H9 (cell line): Measurements from ENCODE around the gene PLXNB2. TPM values are rescaled to one million over a fixed set of nuclear protein-coding genes. Genes with fewer than 3 reads are reported as not detected.

Experiments
- DNase-seq: peaks from one replicate; pipeline ENCODE4 v3.0.0-alpha.2; 2017
- H2AFZ ChIP-seq: one replicate; pipeline ENCODE4 v1.6.1; 2013; ENCODE audit warnings: mild to moderate bottlenecking, low read length, control low read depth, moderate library complexity
- H2AK5ac ChIP-seq: 2 replicates; pipeline ENCODE4 v1.6.1; 2013; ENCODE audit warnings: low read length, control low read depth, mixed read lengths; ENCODE audit not compliant: insufficient read length
- H2BK120ac ChIP-seq: one replicate; pipeline ENCODE4 v1.6.1; 2013; ENCODE audit warnings: low read depth, mild to moderate bottlenecking, low read length, control low read depth, inconsistent platforms; ENCODE audit not compliant: poor library complexity, severe bottlenecking
- H2BK12ac ChIP-seq: 2 replicates; pipeline ENCODE4 v1.6.1; 2013; ENCODE audit warnings: low read length, control low read depth, mixed read lengths, low read depth; ENCODE audit not compliant: insufficient read length
- H2BK15ac ChIP-seq: 2 replicates; pipeline ENCODE4 v1.6.1; 2013; ENCODE audit warnings: low read depth, low read length, control low read depth
- H2BK20ac ChIP-seq: one replicate; pipeline ENCODE4 v1.6.1; 2013; ENCODE audit warnings: low read depth, mild to moderate bottlenecking, low read length, control low read depth, inconsistent platforms; ENCODE audit not compliant: poor library complexity, severe bottlenecking
- H2BK5ac ChIP-seq: 2 replicates; pipeline ENCODE4 v1.6.1; 2013; ENCODE audit warnings: low read length, control low read depth, mixed read lengths; ENCODE audit not compliant: insufficient read length
- H3K14ac ChIP-seq: 2 replicates; pipeline ENCODE4 v1.6.1; 2013; ENCODE audit warnings: low read length, control low read depth; ENCODE audit not compliant: insufficient read depth
- H3K18ac ChIP-seq: 2 replicates; pipeline ENCODE4 v1.6.1; 2013; ENCODE audit warnings: low read depth, mild to moderate bottlenecking, mixed read lengths, low read length, control low read depth; ENCODE audit not compliant: insufficient read length
- H3K23ac ChIP-seq: 2 replicates; pipeline ENCODE4 v1.6.1; 2013; ENCODE audit warnings: low read length, control low read depth, mixed read lengths, low read depth; ENCODE audit not compliant: insufficient read length
- H3K23me2 ChIP-seq: 2 replicates; pipeline ENCODE4 v1.6.1; 2013; ENCODE audit warnings: low read depth, mild to moderate bottlenecking, mixed read lengths, low read length, control low read depth; ENCODE audit not compliant: insufficient read length, poor library complexity, severe bottlenecking
- H3K27ac ChIP-seq: 2 replicates; pipeline ENCODE4 v1.5.1; 2013; ENCODE audit warnings: low read length, control low read depth, mixed read lengths, low read depth; ENCODE audit not compliant: insufficient read length
- H3K27me3 ChIP-seq: 2 replicates; pipeline ENCODE4 v1.6.1; 2013; ENCODE audit warnings: low read length, control low read depth, inconsistent platforms; ENCODE audit not compliant: insufficient read depth
- H3K4ac ChIP-seq: 2 replicates; pipeline ENCODE4 v1.6.1; 2013; ENCODE audit warnings: low read depth, mild to moderate bottlenecking, control low read depth, inconsistent platforms, low read length, moderate library complexity
- H3K4me1 ChIP-seq: 2 replicates; pipeline ENCODE4 v1.6.1; 2013; ENCODE audit warnings: low read length, control low read depth, inconsistent platforms; ENCODE audit not compliant: insufficient read depth
- H3K4me2 ChIP-seq: 2 replicates; pipeline ENCODE4 v1.6.1; 2013; ENCODE audit warnings: low read length, control low read depth, mixed read lengths; ENCODE audit not compliant: insufficient read length, insufficient read depth
- H3K56ac ChIP-seq: 2 replicates; pipeline ENCODE4 v1.6.1; 2013; ENCODE audit warnings: low read depth, mild to moderate bottlenecking, mixed read lengths, low read length, control low read depth; ENCODE audit not compliant: insufficient read length
- H3K79me1 ChIP-seq: 2 replicates; pipeline ENCODE4 v1.6.1; 2013; ENCODE audit warnings: low read depth, mild to moderate bottlenecking, moderate library complexity, low read length, control low read depth, inconsistent platforms; ENCODE audit not compliant: insufficient read depth, poor library complexity, severe bottlenecking
- H3K79me2 ChIP-seq: 2 replicates; pipeline ENCODE4 v1.6.1; 2013; ENCODE audit warnings: low read length, control low read depth, inconsistent platforms; ENCODE audit not compliant: insufficient read depth
- H3K9ac ChIP-seq: 2 replicates; pipeline ENCODE4 v1.6.1; 2013; ENCODE audit warnings: low read length, control low read depth, mixed read lengths; ENCODE audit not compliant: insufficient read length; ENCODE audit errors: extremely low read depth
- H3K9me3 ChIP-seq: one replicate; pipeline ENCODE4 v1.6.1; 2013; ENCODE audit warnings: low read depth, low read length, inconsistent platforms; ENCODE audit not compliant: control insufficient read depth
- H3T11ph ChIP-seq: one replicate; pipeline ENCODE4 v1.6.1; 2013; ENCODE audit warnings: mild to moderate bottlenecking, low read length, control low read depth, inconsistent platforms
- H4K20me1 ChIP-seq: one replicate; pipeline ENCODE4 v1.6.1; 2013; ENCODE audit not compliant: control insufficient read depth, insufficient read length, insufficient read depth
- H4K5ac ChIP-seq: 2 replicates; pipeline ENCODE4 v1.6.1; 2013; ENCODE audit warnings: low read depth, mild to moderate bottlenecking, mixed read lengths, low read length, control low read depth; ENCODE audit not compliant: insufficient read length
- H4K8ac ChIP-seq: replicated peaks from 2 replicates; pipeline ENCODE4 v1.6.1; 2013; ENCODE audit warnings: low read length, control low read depth, mixed read lengths, low read depth; ENCODE audit not compliant: insufficient read length
- H4K91ac ChIP-seq: 2 replicates; pipeline ENCODE4 v1.6.1; 2013; ENCODE audit warnings: low read depth, mild to moderate bottlenecking, moderate library complexity, mixed read lengths, low read length, control low read depth; ENCODE audit not compliant: insufficient read length
- H3K27ac Mint-ChIP-seq, 3 experiments: 2 replicates in 2 of 3; 3 replicates in 1 of 3; pipeline ENCODE4 v1.8.0; 2020 to 2021; ENCODE audit warnings: mixed read lengths in 3 of 3, mild to moderate bottlenecking in 1 of 3, moderate library complexity in 1 of 3
- H3K27me3 Mint-ChIP-seq: 2 replicates; pipeline ENCODE4 v1.8.0; 2021; ENCODE audit warnings: low read depth, mild to moderate bottlenecking, moderate library complexity, mixed read lengths
- H3K36me3 Mint-ChIP-seq, 3 experiments: 2 replicates in 2 of 3; 3 replicates in 1 of 3; pipeline ENCODE4 v1.8.0; 2020 to 2021; ENCODE audit warnings: low read depth in 3 of 3, mixed read lengths in 3 of 3; ENCODE audit not compliant: insufficient read depth in 1 of 3
- H3K4me1 Mint-ChIP-seq, 2 experiments: 2 replicates each; pipeline ENCODE4 v1.8.0; 2020; ENCODE audit warnings: mixed read lengths in 2 of 2
- H3K4me3 Mint-ChIP-seq, 2 experiments: 2 replicates in 1 of 2; 3 replicates in 1 of 2; pipeline ENCODE4 v1.8.0; 2020 to 2021; ENCODE audit warnings: mild to moderate bottlenecking in 2 of 2, mixed read lengths in 2 of 2, moderate library complexity in 1 of 2
- H3K9me3 Mint-ChIP-seq, 2 experiments: 2 replicates in 1 of 2; 3 replicates in 1 of 2; pipeline ENCODE4 v1.8.0; 2020; ENCODE audit warnings: mild to moderate bottlenecking in 2 of 2, mixed read lengths in 2 of 2, moderate library complexity in 1 of 2
- WGBS: extraction: QIAGEN DNeasy Blood & Tissue Kit; methylation state at CpG from one replicate; pipeline ENCODE4 v1.1.7; 2013; ENCODE audit warnings: missing lambda C conversion rate, low lambda C conversion rate, mixed read lengths; ENCODE audit not compliant: insufficient read length; ENCODE audit errors: extremely low coverage; 5-methylcytosine and 5-hydroxymethylcytosine counted together
- total RNA-seq: library from RNA; stranded (reverse); gene quantifications from 2 replicates; pipeline ENCODE4 v1.2.1, GENCODE V29; 2021
- TF ChIP-seq, protein P1 (sequence below): fragments of 200-600 bp; sonication (generic); conservative IDR thresholded peaks from 3 replicates; pipeline ENCODE4 v1.8.0; 2021; ENCODE audit warnings: antibody characterized with exemption, mild to moderate bottlenecking

The PLXNB2 gene
- total RNA-seq, 1 experiment from 2014 or later = 87.6 TPM

DNA sequence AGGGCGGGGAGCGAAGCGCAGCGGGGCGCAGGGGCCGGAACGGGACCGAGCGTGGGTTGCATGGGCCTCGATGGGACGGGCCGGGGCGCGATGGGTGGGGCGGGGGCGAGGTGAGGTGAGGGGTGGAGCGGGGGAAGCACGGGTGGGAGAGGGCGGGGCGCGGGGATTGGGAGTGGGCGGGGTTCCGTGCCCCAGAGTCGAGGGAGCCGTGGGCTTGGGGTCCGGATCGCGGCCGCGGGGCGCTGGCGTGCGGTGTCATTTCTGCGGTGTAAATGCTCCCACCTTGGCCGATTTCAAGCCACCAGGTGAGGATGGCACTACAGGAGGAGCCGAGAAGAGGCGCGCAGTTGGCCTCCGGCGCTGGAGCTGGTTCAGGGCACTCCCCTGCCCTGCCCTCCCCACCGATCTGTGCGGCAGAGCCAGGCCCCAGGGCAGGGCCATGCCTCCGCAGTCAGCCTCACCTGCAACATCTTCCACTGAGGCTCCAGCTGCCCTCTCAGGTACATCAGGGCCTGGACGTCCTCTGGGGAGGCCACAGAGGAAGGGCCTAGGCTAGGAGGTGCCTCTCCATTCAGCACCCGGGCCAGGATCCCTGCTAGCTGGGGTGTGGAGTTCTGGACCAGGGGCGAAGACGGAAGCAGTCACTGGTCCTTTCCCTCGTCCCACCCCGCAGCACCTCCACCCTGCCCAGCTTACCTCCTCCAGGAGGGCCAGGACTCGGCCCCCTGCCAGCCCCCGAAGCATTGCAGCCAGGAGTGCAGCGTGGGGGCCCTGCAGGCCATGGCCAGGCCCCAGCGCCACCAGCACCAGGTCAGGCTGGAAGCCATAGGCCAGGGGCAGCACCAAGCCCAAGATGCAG, 62.0 kb downstream of the PLXNB2 start:
- Histone ChIP-seq H3K23ac (no peak overlapping the region), H3T11ph (no peak overlapping the region), H3K79me1 (no peaks in the 10 kb centered on the region), H2BK20ac (no peak overlapping the region), H3K79me2 (peaks cover 6% of the 10 kb centered on the region; the same call in 1 of the 2 replicates), H2BK15ac (no peak overlapping the region), H4K5ac (no peak overlapping the region), H4K91ac (no peak overlapping the region), H3K9ac (peak overlapping the region; percentile 84), H2BK12ac (no peak overlapping the region), H3K4ac (no peak overlapping the region; the same call in 1 of the 2 replicates), H3K4me1 (no peaks in the 10 kb centered on the region), H2BK120ac (no peak overlapping the region), H2AK5ac (no peak overlapping the region), H3K14ac (peak overlapping the region; percentile 96), H3K27me3 (no peaks in the 10 kb centered on the region), H3K9me3 (no peaks in the 10 kb centered on the region), H4K8ac (no peak overlapping the region), H3K23me2 (peaks cover 22% of the 10 kb centered on the region), H3K4me2 (peak overlapping the region; percentile 92), H2BK5ac (no peak overlapping the region), H2AFZ (no peak overlapping the region), H3K27ac (no peak overlapping the region), H3K18ac (peak overlapping the region; percentile 84), H3K56ac (no peak overlapping the region), H4K20me1 (no peaks in the 10 kb centered on the region)
- no peaks in the 10 kb centered on the region for H3K9me3 Mint-ChIP-seq
- no peak for DNase-seq
- peak overlapping the region; percentile 96 to 98 for H3K4me3 Mint-ChIP-seq
- WGBS = no CpG with 5 or more reads among the region's 53 CpGs
- H3K36me3 Mint-ChIP-seq = peaks cover 0 to 17% (median 5%) of the 10 kb centered on the region in 3 experiments; a peak in 3 of 7 replicates
- H3K27ac Mint-ChIP-seq = peak overlapping the region; percentile 98 to 99 (median 99); a peak in 6 of 7 replicates
- peaks cover 25 to 39% of the 10 kb centered on the region in 2 experiments for H3K4me1 Mint-ChIP-seq
- TF ChIP-seq, protein P1, sequence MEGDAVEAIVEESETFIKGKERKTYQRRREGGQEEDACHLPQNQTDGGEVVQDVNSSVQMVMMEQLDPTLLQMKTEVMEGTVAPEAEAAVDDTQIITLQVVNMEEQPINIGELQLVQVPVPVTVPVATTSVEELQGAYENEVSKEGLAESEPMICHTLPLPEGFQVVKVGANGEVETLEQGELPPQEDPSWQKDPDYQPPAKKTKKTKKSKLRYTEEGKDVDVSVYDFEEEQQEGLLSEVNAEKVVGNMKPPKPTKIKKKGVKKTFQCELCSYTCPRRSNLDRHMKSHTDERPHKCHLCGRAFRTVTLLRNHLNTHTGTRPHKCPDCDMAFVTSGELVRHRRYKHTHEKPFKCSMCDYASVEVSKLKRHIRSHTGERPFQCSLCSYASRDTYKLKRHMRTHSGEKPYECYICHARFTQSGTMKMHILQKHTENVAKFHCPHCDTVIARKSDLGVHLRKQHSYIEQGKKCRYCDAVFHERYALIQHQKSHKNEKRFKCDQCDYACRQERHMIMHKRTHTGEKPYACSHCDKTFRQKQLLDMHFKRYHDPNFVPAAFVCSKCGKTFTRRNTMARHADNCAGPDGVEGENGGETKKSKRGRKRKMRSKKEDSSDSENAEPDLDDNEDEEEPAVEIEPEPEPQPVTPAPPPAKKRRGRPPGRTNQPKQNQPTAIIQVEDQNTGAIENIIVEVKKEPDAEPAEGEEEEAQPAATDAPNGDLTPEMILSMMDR = no peak
- no peaks in the 10 kb centered on the region; the same call in 1 of the 2 replicates for H3K27me3 Mint-ChIP-seq
